ES-I3 (cell line): ENCODE data around the gene FKBP9.
A peak's percentile ranks its signal among the peaks of the same experiment; 100 is the strongest.
"Not testable (repeated sequence)": the region's sequence is repeated elsewhere in the genome, so short reads cannot be mapped to it uniquely, and the experiment has no call there.

Experiments
- H3K36me3 ChIP-seq: 2 replicates; pipeline ENCODE4 v1.6.1; 2013; ENCODE audit warnings: mild to moderate bottlenecking, low read length, control low read depth, moderate library complexity; ENCODE audit not compliant: insufficient read depth
- H3K4me1 ChIP-seq: 2 replicates; pipeline ENCODE4 v1.6.1; 2013; ENCODE audit warnings: mild to moderate bottlenecking, control low read depth, low read length; ENCODE audit not compliant: insufficient read depth
- H3K9ac ChIP-seq: 2 replicates; pipeline ENCODE4 v1.6.1; 2013; ENCODE audit warnings: low read depth, mild to moderate bottlenecking, low read length, moderate library complexity
- H3K9me3 ChIP-seq: 2 replicates; pipeline ENCODE4 v1.6.1; 2013; ENCODE audit warnings: mild to moderate bottlenecking, low read length, moderate library complexity; ENCODE audit not compliant: control insufficient read depth, insufficient read depth

The FKBP9 gene, protein sequence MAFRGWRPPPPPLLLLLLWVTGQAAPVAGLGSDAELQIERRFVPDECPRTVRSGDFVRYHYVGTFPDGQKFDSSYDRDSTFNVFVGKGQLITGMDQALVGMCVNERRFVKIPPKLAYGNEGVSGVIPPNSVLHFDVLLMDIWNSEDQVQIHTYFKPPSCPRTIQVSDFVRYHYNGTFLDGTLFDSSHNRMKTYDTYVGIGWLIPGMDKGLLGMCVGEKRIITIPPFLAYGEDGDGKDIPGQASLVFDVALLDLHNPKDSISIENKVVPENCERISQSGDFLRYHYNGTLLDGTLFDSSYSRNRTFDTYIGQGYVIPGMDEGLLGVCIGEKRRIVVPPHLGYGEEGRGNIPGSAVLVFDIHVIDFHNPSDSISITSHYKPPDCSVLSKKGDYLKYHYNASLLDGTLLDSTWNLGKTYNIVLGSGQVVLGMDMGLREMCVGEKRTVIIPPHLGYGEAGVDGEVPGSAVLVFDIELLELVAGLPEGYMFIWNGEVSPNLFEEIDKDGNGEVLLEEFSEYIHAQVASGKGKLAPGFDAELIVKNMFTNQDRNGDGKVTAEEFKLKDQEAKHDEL

DNA sequence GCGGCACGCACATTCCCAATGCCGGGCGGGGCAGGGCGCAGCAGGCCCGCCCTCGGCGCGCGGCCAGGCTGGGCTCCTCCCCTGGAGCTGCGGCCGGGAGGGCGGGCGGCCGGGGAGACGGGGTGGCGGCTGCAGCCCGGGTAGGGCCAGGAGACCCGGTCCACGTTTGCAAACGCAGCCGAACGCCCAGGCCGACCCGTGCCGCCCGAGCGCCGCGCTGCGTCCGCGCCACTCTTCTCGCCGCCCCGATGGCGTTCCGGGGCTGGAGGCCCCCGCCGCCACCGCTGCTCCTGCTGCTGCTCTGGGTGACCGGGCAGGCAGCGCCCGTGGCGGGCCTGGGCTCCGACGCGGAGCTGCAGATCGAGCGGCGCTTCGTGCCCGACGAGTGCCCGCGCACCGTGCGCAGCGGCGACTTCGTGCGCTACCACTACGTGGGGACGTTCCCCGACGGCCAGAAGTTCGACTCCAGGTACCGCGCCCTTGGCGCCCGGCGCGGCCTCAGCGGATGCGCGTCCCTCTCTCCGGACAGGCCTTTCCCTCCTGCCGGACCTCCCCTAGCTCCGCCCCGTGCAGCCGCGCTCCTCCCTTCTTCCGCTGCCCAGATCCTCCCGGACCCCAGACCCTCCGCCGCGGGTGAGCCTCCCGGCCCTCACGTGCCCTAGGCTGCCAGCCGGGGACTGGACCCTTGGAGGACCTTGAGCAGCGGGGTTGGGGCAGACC is at the start of gene FKBP9:
TSS of gene FKBP9 (plus strand) at position 115 of the 720 bp plus-strand sequence. CDS start at position 249, 134 bp downstream.
- Histone ChIP-seq H3K9ac (peak within 1 kb of the TSS; percentile 71), H3K9me3 (no peaks in the 10 kb centered on the region), H3K36me3 (no peaks in the 10 kb centered on the region), H3K4me1 (no peaks in the 10 kb centered on the region)

DNA sequence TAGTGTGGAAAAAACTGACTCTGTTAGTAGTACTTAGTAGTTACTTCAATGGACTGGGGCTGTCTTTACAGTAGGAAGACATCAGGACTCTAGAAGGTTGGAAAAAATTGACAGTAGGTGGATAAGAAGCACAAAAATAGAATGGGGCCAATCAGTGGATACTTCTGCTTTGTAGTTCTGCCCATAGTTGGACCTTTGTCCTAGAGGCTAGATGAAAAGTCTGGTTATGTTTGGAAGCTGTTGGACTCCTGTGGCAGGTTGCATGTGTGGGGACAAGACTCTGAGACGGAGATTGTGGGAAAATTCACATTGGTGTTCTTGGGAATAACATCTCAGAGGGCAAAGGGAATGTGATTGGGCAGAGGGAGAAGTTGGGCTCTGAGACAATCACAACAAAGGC is 47.0 kb upstream of the FKBP9 start:
- Histone ChIP-seq H3K9me3 (no peaks in the 10 kb centered on the region), H3K36me3 (no peaks in the 10 kb centered on the region), H3K9ac (no peak overlapping the region), H3K4me1 (no peaks in the 10 kb centered on the region)

GRCh38 chr7:32914184-32914583 is 43.1 kb upstream of the FKBP9 start:
- Histone ChIP-seq H3K9ac (no peak overlapping the region), H3K9me3 (no peaks in the 10 kb centered on the region), H3K4me1 (no peaks in the 10 kb centered on the region), H3K36me3 (no peaks in the 10 kb centered on the region)

DNA sequence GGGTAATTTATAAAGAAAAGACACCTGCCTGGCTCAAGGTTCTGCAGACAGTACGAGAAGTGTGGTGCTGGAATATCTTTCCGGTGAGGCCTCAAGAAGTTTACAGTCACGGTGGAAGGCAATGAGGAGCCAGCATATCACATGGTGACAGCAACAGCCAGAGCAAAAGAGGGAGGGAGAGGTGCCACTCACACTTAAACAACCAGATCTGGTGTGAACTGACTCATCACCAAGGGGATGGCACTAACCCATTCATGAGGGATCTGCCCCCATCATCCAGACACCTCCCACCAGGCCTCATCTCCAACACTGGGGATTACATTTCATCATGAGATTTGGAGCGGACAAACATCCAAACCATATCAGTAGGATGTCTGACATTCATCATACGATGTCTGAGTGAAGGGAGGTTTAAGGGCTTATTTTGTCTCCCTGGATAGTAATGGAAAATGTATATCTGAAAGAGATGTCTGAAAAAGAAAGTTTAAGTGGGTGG is 42.2 kb upstream of the FKBP9 start:
- H3K4me1 ChIP-seq: no peaks in the 10 kb centered on the region
- no peak overlapping the region for H3K9ac ChIP-seq
- no peaks in the 10 kb centered on the region for H3K9me3 ChIP-seq
- H3K36me3 ChIP-seq: no peaks in the 10 kb centered on the region

- Histone ChIP-seq H3K4me1 (no peaks in the 10 kb centered on the region), H3K9me3 (no peaks in the 10 kb centered on the region), H3K9ac (no peak overlapping the region), H3K36me3 (no peaks in the 10 kb centered on the region)
Measured at GRCh38 chr7:32916006-32916405, 41.2 kb upstream of the FKBP9 start.

DNA sequence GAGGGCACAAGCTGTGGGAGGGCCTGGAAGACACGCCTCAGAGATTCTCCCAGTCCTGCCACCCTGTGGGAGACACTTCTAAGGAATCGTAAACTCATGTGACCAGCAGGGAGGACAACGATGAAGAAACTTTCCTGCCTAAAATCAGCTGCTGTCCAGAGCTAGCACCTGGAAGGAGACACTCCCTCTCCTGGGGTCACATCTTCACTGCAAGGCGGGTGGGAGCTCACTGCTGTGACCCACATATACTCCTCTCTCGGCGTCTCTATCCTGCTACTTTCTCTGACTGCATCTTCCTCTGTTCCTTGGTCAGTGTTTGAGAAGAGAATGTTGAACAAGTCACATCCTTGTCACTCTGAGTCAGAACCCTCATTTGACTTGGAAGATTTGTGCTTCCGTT is 40.2 kb upstream of the FKBP9 start:
- H3K9me3 ChIP-seq, H3K36me3 ChIP-seq, H3K9ac ChIP-seq, H3K4me1 ChIP-seq: not testable (repeated sequence)

GRCh38 chr7:32921896-32922295 is 35.3 kb upstream of the FKBP9 start:
- no peaks in the 10 kb centered on the region for H3K4me1 ChIP-seq
- no peaks in the 10 kb centered on the region for H3K9me3 ChIP-seq
- no peak overlapping the region for H3K9ac ChIP-seq
- no peaks in the 10 kb centered on the region for H3K36me3 ChIP-seq

DNA sequence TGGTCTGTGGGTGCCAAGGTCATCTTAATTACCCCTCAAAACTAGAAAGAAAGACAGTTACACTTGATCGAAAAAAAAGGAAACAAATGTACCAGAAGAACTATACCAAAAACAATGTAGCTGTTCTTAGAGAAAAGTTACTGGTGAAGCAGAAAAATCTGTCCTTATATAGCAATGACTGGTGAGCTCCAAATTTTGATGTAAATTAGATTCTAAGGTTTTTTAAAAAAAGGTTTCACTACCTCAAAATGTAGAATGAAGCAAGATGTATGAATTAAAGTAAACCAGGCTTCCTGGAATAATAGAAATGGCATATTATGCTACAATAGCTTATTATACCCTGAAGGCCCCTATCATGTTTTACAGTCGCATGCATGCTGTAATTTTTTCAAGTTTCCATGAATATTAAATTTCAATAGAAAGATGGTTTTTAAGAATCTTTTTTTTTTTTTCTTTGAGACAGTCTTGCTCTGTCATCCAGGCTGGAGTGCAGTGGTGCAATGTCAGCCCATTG is 28.4 kb upstream of the FKBP9 start:
- H3K4me1 ChIP-seq: no peaks in the 10 kb centered on the region
- H3K9ac ChIP-seq: no peak overlapping the region
- no peaks in the 10 kb centered on the region for H3K9me3 ChIP-seq
- H3K36me3 ChIP-seq: no peaks in the 10 kb centered on the region

GRCh38 chr7:32929430-32930143 is 27.7 kb upstream of the FKBP9 start:
- Histone ChIP-seq H3K9ac (no peak overlapping the region), H3K4me1 (no peaks in the 10 kb centered on the region), H3K9me3 (no peaks in the 10 kb centered on the region), H3K36me3 (no peaks in the 10 kb centered on the region)

GRCh38 chr7:32930378-32930777 is 26.9 kb upstream of the FKBP9 start:
- no peaks in the 10 kb centered on the region for H3K4me1 ChIP-seq
- H3K9me3 ChIP-seq: no peaks in the 10 kb centered on the region
- H3K36me3 ChIP-seq: no peaks in the 10 kb centered on the region
- H3K9ac ChIP-seq: no peak overlapping the region

- Histone ChIP-seq H3K9ac (no peak overlapping the region), H3K9me3 (no peaks in the 10 kb centered on the region), H3K36me3 (no peaks in the 10 kb centered on the region), H3K4me1 (no peaks in the 10 kb centered on the region)
Measured at GRCh38 chr7:32935558-32935957, 21.7 kb upstream of the FKBP9 start.

GRCh38 chr7:32936689-32937088 is 20.6 kb upstream of the FKBP9 start:
- H3K9ac ChIP-seq: no peak overlapping the region
- H3K9me3 ChIP-seq: no peaks in the 10 kb centered on the region
- no peaks in the 10 kb centered on the region for H3K4me1 ChIP-seq
- H3K36me3 ChIP-seq: no peaks in the 10 kb centered on the region

DNA sequence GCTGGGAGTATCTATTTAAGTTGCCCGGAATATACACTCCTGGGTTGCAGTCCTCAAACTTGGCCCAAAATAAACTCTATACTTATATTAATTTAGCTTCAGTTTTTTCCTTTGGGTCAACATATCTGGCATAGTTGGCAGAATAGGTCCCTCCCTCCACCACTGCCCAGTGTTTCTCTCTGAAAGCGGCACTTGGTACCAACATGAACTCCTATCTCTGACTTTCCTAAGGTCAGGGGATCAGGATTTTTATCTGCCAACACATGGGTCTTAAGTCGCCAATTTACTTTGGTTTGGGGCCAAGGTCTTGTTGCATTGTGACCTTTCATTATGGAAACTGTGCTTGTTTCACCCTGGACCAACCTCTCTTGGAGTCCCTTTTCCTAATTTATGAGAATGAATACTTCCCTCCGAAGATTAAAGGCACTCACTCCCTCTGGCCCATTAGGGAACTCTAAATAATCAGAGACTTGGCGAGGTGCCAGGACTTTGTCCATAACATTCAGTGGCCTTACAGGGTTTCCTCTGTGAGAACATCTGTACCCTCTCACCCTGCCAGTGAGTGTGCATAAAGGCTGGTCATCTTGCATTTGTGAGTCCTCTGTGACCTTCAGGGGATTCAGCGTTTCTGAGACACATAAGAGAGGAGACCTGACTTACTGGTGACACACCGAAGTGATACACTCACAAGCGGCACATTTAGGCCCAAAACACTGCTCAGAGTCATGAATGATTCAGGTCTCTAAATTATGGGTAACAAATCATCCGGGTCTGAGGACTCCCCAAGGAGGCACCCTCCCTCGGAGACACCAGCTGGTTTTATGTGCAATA is 19.7 kb upstream of the FKBP9 start:
- no peaks in the 10 kb centered on the region for H3K4me1 ChIP-seq
- H3K9me3 ChIP-seq: no peaks in the 10 kb centered on the region
- H3K9ac ChIP-seq: no peak overlapping the region

More for the DNA sequence above, 19.7 kb upstream of the FKBP9 start:
- no peaks in the 10 kb centered on the region for H3K36me3 ChIP-seq
